Measurements from ENCODE around the gene RGS5. TPM values are rescaled to one million over a fixed set of nuclear protein-coding genes. Genes with fewer than 3 reads are reported as not detected.

The RGS5 gene
- total and polyA plus RNA-seq, 2 donors (not counting 3 experiments of a cell fraction or from before 2014, with no cell fraction given), result 287 to 770 TPM

DNA sequence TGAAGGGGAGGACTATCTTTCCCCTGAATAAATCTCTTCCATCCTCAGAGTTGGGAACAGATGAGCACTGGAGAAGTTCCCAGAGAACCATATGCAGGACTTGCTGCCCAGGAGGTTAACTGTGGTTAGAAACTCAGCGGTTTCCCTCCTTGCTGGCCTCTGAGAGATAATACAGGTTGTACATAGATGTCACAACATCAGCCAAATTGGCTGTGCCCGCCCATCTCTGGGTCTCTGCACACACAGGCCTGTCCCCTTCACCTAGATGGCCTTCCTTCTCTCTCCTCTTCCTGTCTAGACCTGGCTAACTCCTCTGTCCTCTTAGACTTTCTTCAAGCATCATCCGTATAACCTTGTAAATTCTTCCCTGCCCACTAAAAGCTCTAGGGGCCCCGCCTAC lies 5.7 kb downstream of the RGS5 start:
- dilution Hi-C loops (cut with MboI; ENCODE audit: extremely low pct_ligation_motif_present, low sequenced_read_pairs) (loop anchor here (25.0 kb wide), 1 partner anchor 310 kb away; no protein-coding TSS in a partner anchor), intact Hi-C loops (cut with micrococcal nuclease) (loop anchor here (2.0 kb wide), 1 partner anchor 118 kb away; no protein-coding TSS in a partner anchor)
- peak; percentile 26 for DNase-seq (ENCODE audit: low read depth, low spot score)
- H3K27me3 ChIP-seq (ENCODE audit: control insufficient read depth in 2 of 2, insufficient read depth in 2 of 2, low read length in 2 of 2), result no peaks in the 10 kb centered on the region
- no TSS peak for BruUV-seq (replicated peaks)
- H3K9ac ChIP-seq (replicated peaks; ENCODE audit: extremely low read depth, insufficient read depth, low read length), result peak overlapping the region; percentile 45
- no peaks in the 10 kb centered on the region for H4K20me1 ChIP-seq (replicated peaks; ENCODE audit: control insufficient read depth, extremely low read depth, insufficient read depth, low read length)
- H3K9me1 ChIP-seq (replicated peaks; ENCODE audit: control insufficient read depth, extremely low read depth, insufficient read depth, low read length), result no peaks in the 10 kb centered on the region
- no peaks in the 10 kb centered on the region for H3K9me3 ChIP-seq (replicated peaks; ENCODE audit: control insufficient read depth, insufficient read depth, low read length)
- H3K79me2 ChIP-seq (ENCODE audit: control insufficient read depth, insufficient read depth, low read length), result peaks cover 87% of the 10 kb centered on the region
- peak overlapping the region in 1 of 3 experiments; percentile 29 for H3K4me3 ChIP-seq (replicated peaks in 1 of 3; ENCODE audit: insufficient read depth in 1 of 3, low read depth in 1 of 3, low read length in 3 of 3)
- no peak for FAIRE-seq
- peak overlapping the region; percentile 91 for H3K4me2 ChIP-seq (ENCODE audit: insufficient read depth, low read length)
- TF ChIP-seq GATA2 (IDR thresholded peaks at IDR 0.05; ENCODE audit: insufficient read depth, insufficient read length, low read depth, low read length) (no peak), MYC (IDR thresholded peaks at IDR 0.05; ENCODE audit: low read depth, low read length) (no peak)
- ChIA-PET CTCF (interaction anchor here (0.8 to 3.6 kb wide), 5 partner anchors 9 to 349 kb away, joined by 3 to 18 read pairs (median 6); no protein-coding TSS in a partner anchor), POLR2A (interaction anchor here (0.6 kb wide), 1 partner anchor 346 kb away, joined by 6 read pairs; no protein-coding TSS in a partner anchor)
- H3K27ac ChIP-seq (ENCODE audit: insufficient read depth, low read depth, low read length), result peak overlapping the region; percentile 79
- no peak overlapping the region for H2AFZ ChIP-seq (ENCODE audit: low read depth, low read length)
- peaks cover 0 to 4% of the 10 kb centered on the region in 2 experiments for H3K36me3 ChIP-seq (ENCODE audit: control insufficient read depth in 2 of 2, extremely low read depth in 1 of 2, insufficient read depth in 2 of 2, low read length in 2 of 2)
- peaks cover 55% of the 10 kb centered on the region for H3K4me1 ChIP-seq (ENCODE audit: control insufficient read depth, extremely low read depth, insufficient read depth, low read length)

DNA sequence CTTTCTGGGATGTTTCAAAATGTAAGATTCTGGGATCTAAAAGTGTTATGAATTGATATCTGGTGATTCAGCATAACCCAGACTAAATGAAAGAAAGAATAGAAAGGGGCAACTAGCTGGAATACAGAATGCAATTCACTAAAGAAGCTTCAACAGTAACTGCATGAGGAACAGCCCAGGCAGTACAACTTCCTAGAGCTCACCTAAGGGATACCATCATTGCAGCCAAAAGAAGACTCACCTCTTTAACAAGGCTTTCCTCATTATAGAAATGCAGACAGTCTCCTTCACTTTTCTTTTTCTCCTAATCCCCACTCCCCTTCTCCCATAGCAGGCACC lies 6.3 kb downstream of the RGS5 start:
- H3K4me2 ChIP-seq (ENCODE audit: insufficient read depth, low read length), result peak overlapping the region; percentile 91
- H3K9me1 ChIP-seq (replicated peaks; ENCODE audit: control insufficient read depth, extremely low read depth, insufficient read depth, low read length), result no peaks in the 10 kb centered on the region
- POLR2A ChIA-PET, result no interaction called here
- H3K36me3 ChIP-seq (ENCODE audit: control insufficient read depth in 2 of 2, extremely low read depth in 1 of 2, insufficient read depth in 2 of 2, low read length in 2 of 2), result peaks cover 0 to 4% of the 10 kb centered on the region in 2 experiments
- TF ChIP-seq, protein P1, sequence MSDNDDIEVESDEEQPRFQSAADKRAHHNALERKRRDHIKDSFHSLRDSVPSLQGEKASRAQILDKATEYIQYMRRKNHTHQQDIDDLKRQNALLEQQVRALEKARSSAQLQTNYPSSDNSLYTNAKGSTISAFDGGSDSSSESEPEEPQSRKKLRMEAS (IDR thresholded peaks at IDR 0.05; ENCODE audit: insufficient read depth, insufficient read length), result no peak
- TF ChIP-seq, protein P2, sequence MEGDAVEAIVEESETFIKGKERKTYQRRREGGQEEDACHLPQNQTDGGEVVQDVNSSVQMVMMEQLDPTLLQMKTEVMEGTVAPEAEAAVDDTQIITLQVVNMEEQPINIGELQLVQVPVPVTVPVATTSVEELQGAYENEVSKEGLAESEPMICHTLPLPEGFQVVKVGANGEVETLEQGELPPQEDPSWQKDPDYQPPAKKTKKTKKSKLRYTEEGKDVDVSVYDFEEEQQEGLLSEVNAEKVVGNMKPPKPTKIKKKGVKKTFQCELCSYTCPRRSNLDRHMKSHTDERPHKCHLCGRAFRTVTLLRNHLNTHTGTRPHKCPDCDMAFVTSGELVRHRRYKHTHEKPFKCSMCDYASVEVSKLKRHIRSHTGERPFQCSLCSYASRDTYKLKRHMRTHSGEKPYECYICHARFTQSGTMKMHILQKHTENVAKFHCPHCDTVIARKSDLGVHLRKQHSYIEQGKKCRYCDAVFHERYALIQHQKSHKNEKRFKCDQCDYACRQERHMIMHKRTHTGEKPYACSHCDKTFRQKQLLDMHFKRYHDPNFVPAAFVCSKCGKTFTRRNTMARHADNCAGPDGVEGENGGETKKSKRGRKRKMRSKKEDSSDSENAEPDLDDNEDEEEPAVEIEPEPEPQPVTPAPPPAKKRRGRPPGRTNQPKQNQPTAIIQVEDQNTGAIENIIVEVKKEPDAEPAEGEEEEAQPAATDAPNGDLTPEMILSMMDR (IDR thresholded peaks at IDR 0.05; ENCODE audit: extremely low read depth in 1 of 2, insufficient read depth in 1 of 2, low read depth in 1 of 2, low read length in 2 of 2), result no peak
- TF ChIP-seq JUN (IDR thresholded peaks at IDR 0.05; ENCODE audit: borderline replicate concordance, insufficient read depth, insufficient read length, low read depth) (no peak), EZH2 (IDR thresholded peaks at IDR 0.05; ENCODE audit: borderline replicate concordance, low read depth, low read length, severe bottlenecking) (no peak), FOS (IDR thresholded peaks at IDR 0.05; ENCODE audit: borderline replicate concordance, insufficient read depth, low read length) (no peak)
- H3K9ac ChIP-seq (replicated peaks; ENCODE audit: extremely low read depth, insufficient read depth, low read length), result peak overlapping the region; percentile 45
- no peaks in the 10 kb centered on the region for H3K27me3 ChIP-seq (ENCODE audit: control insufficient read depth in 2 of 2, insufficient read depth in 2 of 2, low read length in 2 of 2)
- peaks cover 87% of the 10 kb centered on the region for H3K79me2 ChIP-seq (ENCODE audit: control insufficient read depth, insufficient read depth, low read length)
- BruUV-seq (replicated peaks), result TSS peak; percentile 34
- CTCF ChIA-PET, result interaction anchor here (1.0 to 3.6 kb wide), 7 partner anchors 17 to 343 kb away, joined by 3 to 18 read pairs (median 4); partner anchors contain the start of gene NUF2
- DNase-seq (ENCODE audit: low read depth, low spot score) (no peak), FAIRE-seq (peak; percentile 65)
- H3K4me3 ChIP-seq (replicated peaks in 1 of 3; ENCODE audit: insufficient read depth in 1 of 3, low read depth in 1 of 3, low read length in 3 of 3), result peak overlapping the region in 1 of 3 experiments; percentile 25
- H3K27ac ChIP-seq (ENCODE audit: insufficient read depth, low read depth, low read length), result peak overlapping the region; percentile 79
- H3K9me3 ChIP-seq (replicated peaks; ENCODE audit: control insufficient read depth, insufficient read depth, low read length), result no peaks in the 10 kb centered on the region
- dilution Hi-C loops (cut with MboI; ENCODE audit: extremely low pct_ligation_motif_present, low sequenced_read_pairs) (loop anchor here (25.0 kb wide), 1 partner anchor 309 kb away; no protein-coding TSS in a partner anchor), intact Hi-C loops (cut with micrococcal nuclease) (loop anchor here (1.0 to 2.0 kb wide), 3 partner anchors 23 to 118 kb away; no protein-coding TSS in a partner anchor)
- no peaks in the 10 kb centered on the region for H4K20me1 ChIP-seq (replicated peaks; ENCODE audit: control insufficient read depth, extremely low read depth, insufficient read depth, low read length)
- H2AFZ ChIP-seq (ENCODE audit: low read depth, low read length), result peak overlapping the region; percentile 10
- H3K4me1 ChIP-seq (ENCODE audit: control insufficient read depth, extremely low read depth, insufficient read depth, low read length), result peaks cover 55% of the 10 kb centered on the region
